ENCODE data around the gene MNAT1. TPM values are rescaled to one million over a fixed set of nuclear protein-coding genes. Genes with fewer than 3 reads are reported as not detected.

Gene MNAT1
- total RNA-seq, 1 donor from 2014 or later = 37.1 TPM

- H3K9me3 Mint-ChIP-seq = no peaks in the 10 kb centered on the region
- H3K4me1 Mint-ChIP-seq = peaks cover 25% of the 10 kb centered on the region
- intact Hi-C loops (cut with micrococcal nuclease) = no loop called here
- peaks cover 10% of the 10 kb centered on the region for H3K27me3 Mint-ChIP-seq
- H3K4me3 Mint-ChIP-seq = no peak overlapping the region
- no peak overlapping the region for H3K27ac Mint-ChIP-seq
- ATAC-seq (ENCODE audit: low read depth) (no peak), DNase-seq (no peak)
- ChIA-PET CTCF (no interaction called here), POLR2A (no interaction called here)
- TF ChIP-seq, protein P1, sequence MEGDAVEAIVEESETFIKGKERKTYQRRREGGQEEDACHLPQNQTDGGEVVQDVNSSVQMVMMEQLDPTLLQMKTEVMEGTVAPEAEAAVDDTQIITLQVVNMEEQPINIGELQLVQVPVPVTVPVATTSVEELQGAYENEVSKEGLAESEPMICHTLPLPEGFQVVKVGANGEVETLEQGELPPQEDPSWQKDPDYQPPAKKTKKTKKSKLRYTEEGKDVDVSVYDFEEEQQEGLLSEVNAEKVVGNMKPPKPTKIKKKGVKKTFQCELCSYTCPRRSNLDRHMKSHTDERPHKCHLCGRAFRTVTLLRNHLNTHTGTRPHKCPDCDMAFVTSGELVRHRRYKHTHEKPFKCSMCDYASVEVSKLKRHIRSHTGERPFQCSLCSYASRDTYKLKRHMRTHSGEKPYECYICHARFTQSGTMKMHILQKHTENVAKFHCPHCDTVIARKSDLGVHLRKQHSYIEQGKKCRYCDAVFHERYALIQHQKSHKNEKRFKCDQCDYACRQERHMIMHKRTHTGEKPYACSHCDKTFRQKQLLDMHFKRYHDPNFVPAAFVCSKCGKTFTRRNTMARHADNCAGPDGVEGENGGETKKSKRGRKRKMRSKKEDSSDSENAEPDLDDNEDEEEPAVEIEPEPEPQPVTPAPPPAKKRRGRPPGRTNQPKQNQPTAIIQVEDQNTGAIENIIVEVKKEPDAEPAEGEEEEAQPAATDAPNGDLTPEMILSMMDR (IDR thresholded peaks at IDR 0.05) = no peak
- peaks cover 5% of the 10 kb centered on the region for H3K36me3 Mint-ChIP-seq (ENCODE audit: low read depth)
Measured at GRCh38 chr14:60736494-60736893, 1.9 kb downstream of the MNAT1 start.

DNA sequence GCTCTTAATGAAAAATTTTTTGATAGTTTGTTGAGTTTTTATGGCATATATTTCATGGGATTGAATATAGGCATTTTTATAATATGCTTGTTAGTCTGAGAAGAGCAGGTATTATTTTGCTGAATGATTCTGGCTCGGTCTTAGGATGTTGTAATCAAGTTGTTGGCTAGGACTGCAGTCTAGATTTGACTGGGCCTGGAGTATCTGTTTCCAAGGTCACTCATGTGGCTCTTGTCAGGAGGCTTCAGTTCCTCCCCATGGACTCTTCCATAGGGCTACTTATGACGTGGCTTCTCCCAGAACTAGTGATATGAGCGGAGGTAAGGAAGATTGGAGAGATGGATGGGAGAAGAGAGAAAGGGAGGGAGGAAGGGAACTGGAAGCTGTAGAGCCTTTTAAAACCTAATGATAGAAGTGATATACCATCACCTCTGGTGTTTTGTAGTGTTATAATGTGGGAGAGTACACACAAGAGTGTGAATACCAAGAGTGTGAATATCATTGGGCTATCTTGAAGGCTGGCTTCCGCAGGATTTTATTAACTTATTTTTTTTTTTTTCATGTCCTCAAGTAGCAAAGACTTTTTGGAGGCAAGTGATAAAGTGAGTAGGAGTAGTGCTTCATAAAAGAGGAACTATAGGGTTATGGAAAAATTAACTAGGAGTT lies 4.4 kb downstream of the MNAT1 start:
- CTCF ChIA-PET = no interaction called here
- H3K27ac Mint-ChIP-seq = no peak overlapping the region
- peaks cover 5% of the 10 kb centered on the region for H3K9me3 Mint-ChIP-seq
- TF ChIP-seq, protein P1 (IDR thresholded peaks at IDR 0.05) = no peak
- peaks cover 25% of the 10 kb centered on the region for H3K4me1 Mint-ChIP-seq
- ATAC-seq (ENCODE audit: low read depth) = no peak
- DNase-seq = no peak
- POLR2A ChIA-PET = interaction anchor here (0.6 kb wide), 1 partner anchor 490 kb away, joined by 5 read pairs; the partner anchor contains the start of gene PPM1A
- intact Hi-C loops (cut with micrococcal nuclease) = no loop called here
- H3K36me3 Mint-ChIP-seq (ENCODE audit: low read depth) = peaks cover 15% of the 10 kb centered on the region
- H3K27me3 Mint-ChIP-seq = peaks cover 2% of the 10 kb centered on the region
- no peak overlapping the region for H3K4me3 Mint-ChIP-seq

- H3K36me3 Mint-ChIP-seq (ENCODE audit: low read depth) = peaks cover 12% of the 10 kb centered on the region
- no peak overlapping the region for H3K4me3 Mint-ChIP-seq
- intact Hi-C loops (cut with micrococcal nuclease) = loop anchor here (1.0 kb wide), 1 partner anchor 9 kb away; no protein-coding TSS in a partner anchor
- H3K27ac Mint-ChIP-seq = no peak overlapping the region
- TF ChIP-seq, protein P1 (IDR thresholded peaks at IDR 0.05) = no peak
- ATAC-seq (ENCODE audit: low read depth) (no peak), DNase-seq (no peak)
- CTCF ChIA-PET = no interaction called here
- POLR2A ChIA-PET = no interaction called here
- peaks cover 10% of the 10 kb centered on the region for H3K9me3 Mint-ChIP-seq
- H3K4me1 Mint-ChIP-seq = no peaks in the 10 kb centered on the region
- H3K27me3 Mint-ChIP-seq = no peaks in the 10 kb centered on the region
Measured at GRCh38 chr14:60744566-60744965, 10.0 kb downstream of the MNAT1 start.

GRCh38 chr14:60753264-60754119 lies 18.9 kb downstream of the MNAT1 start:
- TF ChIP-seq, protein P1 (IDR thresholded peaks at IDR 0.05) = no peak
- ATAC-seq (ENCODE audit: low read depth) (peak; percentile 95), DNase-seq (no peak)
- Mint-ChIP-seq H3K27me3 (no peaks in the 10 kb centered on the region), H3K4me1 (peaks cover 42% of the 10 kb centered on the region), H3K9me3 (no peaks in the 10 kb centered on the region), H3K36me3 (ENCODE audit: low read depth) (no peaks in the 10 kb centered on the region), H3K4me3 (peak overlapping the region; percentile 52), H3K27ac (peak overlapping the region; percentile 81)
- CTCF ChIA-PET = interaction anchor here (1.0 kb wide), 1 partner anchor 95 kb away, joined by 3 read pairs; no protein-coding TSS in a partner anchor
- intact Hi-C loops (cut with micrococcal nuclease) = loop anchor here (1.0 to 10.0 kb wide), 6 partner anchors 19 to 1269 kb away; partner anchors contain the start of genes JKAMP, L3HYPDH, MNAT1 and PCNX4
- POLR2A ChIA-PET = interaction anchor here (0.7 to 0.8 kb wide), 4 partner anchors 12 to 232 kb away, joined by 3 to 9 read pairs (median 4); no protein-coding TSS in a partner anchor

GRCh38 chr14:60756847-60757246 lies 22.3 kb downstream of the MNAT1 start:
- TF ChIP-seq, protein P1 (IDR thresholded peaks at IDR 0.05) = no peak
- ATAC-seq (ENCODE audit: low read depth) (no peak), DNase-seq (no peak)
- ChIA-PET CTCF (no interaction called here), POLR2A (no interaction called here)
- Mint-ChIP-seq H3K36me3 (ENCODE audit: low read depth) (no peaks in the 10 kb centered on the region), H3K27ac (no peak overlapping the region), H3K27me3 (no peaks in the 10 kb centered on the region), H3K9me3 (no peaks in the 10 kb centered on the region), H3K4me3 (no peak overlapping the region), H3K4me1 (peaks cover 45% of the 10 kb centered on the region)
- intact Hi-C loops (cut with micrococcal nuclease) = loop anchor here (10.0 kb wide), 2 partner anchors 662 to 1272 kb away; partner anchors contain the start of genes JKAMP, L3HYPDH and PCNX4

Measured in activated B cell treated with CpG ODN at 0.5 μM for 24 hours (primary cell).